Measurements from ENCODE around the gene CDIPT. TPM values are rescaled to one million over a fixed set of nuclear protein-coding genes. Genes with fewer than 3 reads are reported as not detected.

Gene CDIPT
- polyA plus RNA-seq, 1 donor from 2014 or later, result 95.6 TPM

- Histone ChIP-seq H3K9ac (ENCODE audit: low read length) (no peak overlapping the region), H2AFZ (ENCODE audit: low read depth, low read length) (no peak overlapping the region), H3K9me3 (ENCODE audit: low read length) (no peaks in the 10 kb centered on the region), H3K4me3 (ENCODE audit: low read length) (no peak overlapping the region), H3K27me3 (ENCODE audit: insufficient read depth, low read depth, low read length) (no peaks in the 10 kb centered on the region), H4K20me1 (ENCODE audit: insufficient read depth) (no peaks in the 10 kb centered on the region), H3K27ac (ENCODE audit: low read length) (no peak overlapping the region), H3K4me2 (ENCODE audit: low read length) (no peak overlapping the region), H3K79me2 (replicated peaks; ENCODE audit: insufficient read depth, low read length) (no peaks in the 10 kb centered on the region), H3F3A (ENCODE audit: insufficient read depth, low read length, poor library complexity, severe bottlenecking) (no peaks in the 10 kb centered on the region), H3K36me3 (ENCODE audit: insufficient read depth, low read length) (no peaks in the 10 kb centered on the region), H3K9me2 (ENCODE audit: insufficient read depth, low read length) (no peaks in the 10 kb centered on the region)
- TF ChIP-seq MXI1 (conservative IDR thresholded peaks at IDR 0.05; ENCODE audit: poor library complexity, severe bottlenecking) (no peak), POLR2AphosphoS5 (IDR thresholded peaks at IDR 0.05) (no peak), EP300 (conservative IDR thresholded peaks at IDR 0.05; ENCODE audit: poor library complexity, severe bottlenecking) (no peak), REST (IDR thresholded peaks at IDR 0.05; ENCODE audit: borderline replicate concordance) (no peak), CTCF (IDR thresholded peaks at IDR 0.05; ENCODE audit: poor library complexity, severe bottlenecking) (no peak), RAD21 (conservative IDR thresholded peaks at IDR 0.05) (no peak), SMC3 (conservative IDR thresholded peaks at IDR 0.05; ENCODE audit: poor library complexity) (no peak), TAF1 (IDR thresholded peaks at IDR 0.05; ENCODE audit: low read depth) (no peak), EZH2 (IDR thresholded peaks at IDR 0.05; ENCODE audit: borderline replicate concordance, insufficient read depth, low read length, poor library complexity, severe bottlenecking) (no peak)
Measured at GRCh38 chr16:29840240-29840639, 22.8 kb downstream of the CDIPT start.

GRCh38 chr16:29839822-29840221 is 23.2 kb downstream of the CDIPT start:
- no peak overlapping the region for H3K27ac ChIP-seq (ENCODE audit: low read length)
- no peaks in the 10 kb centered on the region for H3K79me2 ChIP-seq (replicated peaks; ENCODE audit: insufficient read depth, low read length)
- TF ChIP-seq RAD21 (conservative IDR thresholded peaks at IDR 0.05) (no peak), CTCF (IDR thresholded peaks at IDR 0.05; ENCODE audit: poor library complexity, severe bottlenecking) (no peak), TAF1 (IDR thresholded peaks at IDR 0.05; ENCODE audit: low read depth) (no peak), EP300 (conservative IDR thresholded peaks at IDR 0.05; ENCODE audit: poor library complexity, severe bottlenecking) (no peak), REST (IDR thresholded peaks at IDR 0.05; ENCODE audit: borderline replicate concordance) (no peak), SMC3 (conservative IDR thresholded peaks at IDR 0.05; ENCODE audit: poor library complexity) (no peak), POLR2AphosphoS5 (IDR thresholded peaks at IDR 0.05) (no peak), MXI1 (conservative IDR thresholded peaks at IDR 0.05; ENCODE audit: poor library complexity, severe bottlenecking) (no peak), EZH2 (IDR thresholded peaks at IDR 0.05; ENCODE audit: borderline replicate concordance, insufficient read depth, low read length, poor library complexity, severe bottlenecking) (no peak)

More at GRCh38 chr16:29839822-29840221, 23.2 kb downstream of the CDIPT start:
- Histone ChIP-seq H3K9me2 (ENCODE audit: insufficient read depth, low read length) (no peaks in the 10 kb centered on the region), H3K36me3 (ENCODE audit: insufficient read depth, low read length) (no peaks in the 10 kb centered on the region), H3F3A (ENCODE audit: insufficient read depth, low read length, poor library complexity, severe bottlenecking) (no peaks in the 10 kb centered on the region), H2AFZ (ENCODE audit: low read depth, low read length) (no peak overlapping the region), H3K9me3 (ENCODE audit: low read length) (no peaks in the 10 kb centered on the region), H3K4me3 (ENCODE audit: low read length) (no peak overlapping the region), H3K27me3 (ENCODE audit: insufficient read depth, low read depth, low read length) (no peaks in the 10 kb centered on the region), H3K9ac (ENCODE audit: low read length) (no peak overlapping the region), H3K4me2 (ENCODE audit: low read length) (no peak overlapping the region), H4K20me1 (ENCODE audit: insufficient read depth) (no peaks in the 10 kb centered on the region)
